NCI-H128 (cell line): ENCODE measurements around the gene ZNF804B.

Experiments used
- DNase-seq: peaks from one replicate; lab custom pipeline; 2025; ENCODE audit not compliant: unreplicated experiment; lab: John Stamatoyannopoulos, UW

The ZNF804B gene

GRCh38 chr7:88965371-88965770, 205.9 kb downstream of the ZNF804B start:
- DNase-seq = no peak

GRCh38 chr7:88967432-88967831, 207.9 kb downstream of the ZNF804B start:
- no peak for DNase-seq

- no peak for DNase-seq
Observed at GRCh38 chr7:88969167-88969566, 209.7 kb downstream of the ZNF804B start.

DNA sequence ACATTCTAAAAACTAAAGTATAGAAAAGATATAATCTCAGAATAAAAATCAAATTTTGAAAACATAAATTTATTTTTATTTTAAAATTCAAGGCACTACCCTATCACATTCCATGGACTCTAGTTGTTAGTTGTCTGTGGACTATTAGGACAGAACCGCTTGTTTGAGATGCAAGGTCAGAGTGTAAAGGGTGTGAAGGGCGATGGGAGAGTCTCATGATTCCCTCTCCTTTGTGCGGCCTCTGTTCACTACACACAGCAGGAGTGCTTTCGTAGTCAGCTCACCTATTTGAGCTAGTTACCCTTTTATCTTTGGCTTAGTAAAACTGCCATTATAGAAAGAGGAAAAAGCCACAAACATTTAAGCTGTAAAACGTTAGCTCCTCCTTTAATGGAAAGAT, 225.8 kb downstream of the ZNF804B start:
- no peak for DNase-seq

GRCh38 chr7:89001306-89001705, 241.8 kb downstream of the ZNF804B start:
- no peak for DNase-seq

- no peak for DNase-seq
Observed at GRCh38 chr7:89002981-89003956, 243.8 kb downstream of the ZNF804B start.

DNA sequence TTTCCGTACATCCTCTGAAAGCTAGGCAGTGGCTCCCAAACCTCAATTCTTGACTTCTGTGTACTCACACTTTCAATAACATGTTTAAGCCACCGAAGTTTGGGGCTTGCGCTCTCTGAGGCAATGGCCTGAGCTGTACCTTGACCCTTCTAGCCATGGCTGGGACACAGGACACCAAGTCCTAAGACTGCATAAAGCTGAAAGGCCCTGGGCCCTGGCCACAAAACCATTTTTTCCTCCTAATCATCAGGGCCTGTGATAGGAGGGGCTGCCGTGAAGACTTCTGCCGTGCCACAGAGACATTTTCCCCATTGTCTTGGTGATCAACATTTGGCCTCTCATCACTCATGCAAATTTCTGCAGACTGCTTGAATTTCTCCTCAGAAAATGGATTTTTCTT, 252.5 kb downstream of the ZNF804B start:
- no peak for DNase-seq

GRCh38 chr7:89017695-89018094, 258.2 kb downstream of the ZNF804B start:
- no peak for DNase-seq

DNA sequence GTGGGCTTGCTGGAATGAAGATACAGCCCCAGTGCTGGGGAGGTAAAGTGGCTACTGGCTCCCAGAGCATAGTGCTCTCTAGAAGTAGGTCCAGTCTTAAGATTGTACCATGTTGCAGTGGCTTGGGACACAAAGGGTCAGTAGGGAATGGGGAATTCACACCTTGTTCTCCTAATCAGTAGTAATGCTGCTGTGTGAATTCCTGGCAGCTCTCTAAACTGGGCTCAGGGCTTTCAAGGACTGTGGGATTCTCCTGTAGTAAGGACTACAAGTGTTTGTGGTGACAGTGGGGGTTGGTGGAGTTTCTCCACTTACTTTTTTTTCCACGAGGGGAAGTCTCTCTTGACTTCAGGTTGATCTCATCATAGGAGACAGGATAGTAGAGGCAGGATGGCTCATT, 262.2 kb downstream of the ZNF804B start:
- DNase-seq = no peak

GRCh38 chr7:89023206-89023605, 263.7 kb downstream of the ZNF804B start:
- no peak for DNase-seq

DNA sequence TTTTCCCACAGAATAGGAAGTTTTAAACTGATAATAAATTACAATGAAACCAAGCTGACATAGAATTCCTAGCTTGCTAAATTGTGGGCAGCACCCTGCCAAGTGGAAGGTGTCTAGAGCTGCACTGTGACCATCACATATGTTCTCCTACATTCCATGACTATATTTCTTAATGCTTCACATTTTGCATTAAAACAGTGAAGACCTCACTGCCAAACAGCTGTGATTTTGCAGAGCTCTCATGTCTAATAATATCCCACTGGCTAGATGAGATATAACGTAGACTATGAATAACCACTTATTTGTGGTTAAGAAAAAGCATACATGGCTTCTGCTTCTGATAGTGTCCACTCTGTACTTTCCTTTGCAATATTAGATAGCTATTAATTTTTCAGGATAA, 264.4 kb downstream of the ZNF804B start:
- no peak for DNase-seq

GRCh38 chr7:89027781-89028180, 268.3 kb downstream of the ZNF804B start:
- no peak for DNase-seq

GRCh38 chr7:89028319-89028718, 268.8 kb downstream of the ZNF804B start:
- no peak for DNase-seq

GRCh38 chr7:89029864-89030263, 270.4 kb downstream of the ZNF804B start:
- no peak for DNase-seq

DNA sequence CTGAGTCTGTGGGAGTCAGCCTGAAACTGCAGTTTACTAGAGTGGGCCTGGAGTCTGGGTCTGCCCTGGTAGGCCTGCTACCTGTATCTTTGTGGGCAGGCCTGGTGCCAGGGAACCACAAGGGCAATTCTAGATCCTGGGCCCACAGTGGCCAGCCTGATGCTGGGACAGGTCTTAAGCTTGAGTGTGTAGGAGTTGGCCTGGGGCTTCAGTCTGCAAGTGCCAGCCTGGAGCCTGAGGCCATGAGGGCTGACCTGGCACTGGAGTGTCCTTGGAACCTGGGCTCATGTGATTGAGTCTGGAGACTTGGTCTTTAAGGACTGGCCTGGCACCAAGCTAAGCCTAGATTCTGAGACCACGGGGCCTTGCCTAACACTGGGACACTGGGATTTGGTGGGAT, 281.7 kb downstream of the ZNF804B start:
- no peak for DNase-seq

DNA sequence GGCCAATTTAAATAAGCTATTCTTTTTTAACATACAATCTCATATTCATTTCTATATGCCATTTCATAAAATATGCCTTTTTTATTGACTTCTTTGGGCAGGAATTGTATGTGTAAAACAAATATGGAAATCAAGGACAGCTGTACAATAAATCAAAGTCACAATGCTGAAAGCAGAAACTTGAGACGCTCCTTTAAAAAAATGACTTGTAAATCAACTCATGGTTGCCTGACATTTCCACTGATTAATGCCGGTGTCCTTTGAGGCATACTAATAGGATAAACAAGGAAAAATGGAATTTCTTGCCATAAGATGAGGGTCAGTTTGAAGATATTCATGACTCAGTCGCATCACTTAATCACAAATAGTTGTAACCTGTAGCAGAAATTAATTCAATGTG, 283.4 kb downstream of the ZNF804B start:
- no peak for DNase-seq

DNA sequence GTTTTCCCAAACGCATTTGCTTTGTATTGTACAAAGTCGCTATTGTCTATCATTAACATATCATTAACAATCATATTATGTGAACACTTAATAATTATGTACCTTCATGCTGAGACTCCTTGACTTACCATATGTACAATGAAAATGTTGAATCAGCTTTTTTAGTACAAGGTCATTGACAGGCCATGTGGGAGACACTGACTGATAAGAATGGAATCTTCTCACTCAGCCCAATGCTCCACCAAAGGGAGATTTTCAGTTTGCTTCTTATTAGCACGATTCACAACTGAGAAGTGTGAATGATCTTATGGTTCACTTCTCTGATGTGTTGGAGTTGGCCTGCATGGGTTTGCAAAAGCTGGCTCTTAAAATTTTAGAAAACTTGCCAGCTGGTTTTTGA, 289.5 kb downstream of the ZNF804B start:
- no peak for DNase-seq

DNA sequence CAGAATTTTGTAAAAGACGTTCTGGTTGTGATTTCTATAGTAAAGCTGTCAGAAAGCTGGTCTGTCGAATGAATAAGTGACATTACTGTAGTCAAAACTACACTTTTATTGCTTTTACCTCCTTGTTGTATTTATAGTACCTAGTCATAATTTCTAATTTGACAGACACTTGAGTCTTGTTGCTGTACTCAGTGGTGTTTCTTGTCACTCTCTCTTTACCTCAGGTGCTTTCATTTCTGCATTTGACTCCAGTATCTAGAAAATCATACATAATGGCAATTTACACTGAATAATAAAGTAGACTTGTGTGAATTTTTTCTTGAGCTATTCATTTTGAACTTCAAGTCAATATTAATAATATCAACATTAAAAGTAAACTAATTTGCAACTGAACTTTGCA, 293.6 kb downstream of the ZNF804B start:
- no peak for DNase-seq

- DNase-seq = no peak
Observed at GRCh38 chr7:89054361-89054760, 294.9 kb downstream of the ZNF804B start.

- DNase-seq = no peak
Observed at GRCh38 chr7:89060234-89060633, 300.7 kb downstream of the ZNF804B start.

- no peak for DNase-seq
Observed at GRCh38 chr7:89064831-89065230, 305.3 kb downstream of the ZNF804B start.

DNA sequence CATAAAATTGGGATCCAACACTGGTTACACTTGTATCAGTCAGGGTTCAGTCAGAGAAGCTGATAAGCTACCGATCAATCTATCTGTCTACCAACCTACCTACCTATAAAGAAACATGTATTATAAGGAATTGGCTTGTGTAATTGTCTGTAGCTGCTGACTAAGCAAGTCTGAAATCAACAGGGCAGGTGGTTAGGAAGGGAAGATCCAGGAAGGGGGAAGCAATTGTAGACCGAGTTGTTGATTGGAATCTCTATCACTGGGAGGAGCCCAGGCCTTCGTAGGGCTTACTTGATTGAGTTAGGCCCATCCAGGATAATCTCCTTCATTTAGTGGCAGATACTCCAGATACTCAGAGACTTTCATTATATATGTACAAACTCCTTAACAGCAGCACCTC, 307.5 kb downstream of the ZNF804B start:
- DNase-seq = no peak

GRCh38 chr7:89072081-89072480, 312.6 kb downstream of the ZNF804B start:
- DNase-seq = no peak
